Measurements from ENCODE around the gene CXADR.

Gene CXADR

GRCh38 chr21:17580319-17580718 lies 67.5 kb downstream of the CXADR start:
- H3K4me3 ChIP-seq: no peak overlapping the region

GRCh38 chr21:17583898-17584297 lies 71.1 kb downstream of the CXADR start:
- Histone ChIP-seq H3K27ac (no peak overlapping the region), H3K4me3 (no peak overlapping the region)

More at GRCh38 chr21:17580319-17580718, 67.5 kb downstream of the CXADR start:
- H3K27ac ChIP-seq: no peak overlapping the region

GRCh38 chr21:17585875-17586450 lies 73.1 kb downstream of the CXADR start:
- H3K27ac ChIP-seq: no peak overlapping the region
- H3K4me3 ChIP-seq: no peak overlapping the region

GRCh38 chr21:17590430-17590829 lies 77.6 kb downstream of the CXADR start:
- H3K4me3 ChIP-seq: no peak overlapping the region
- H3K27ac ChIP-seq: no peak overlapping the region

- Histone ChIP-seq H3K27ac (no peak overlapping the region), H3K4me3 (no peak overlapping the region)
Observed at GRCh38 chr21:17597680-17598079, 84.8 kb downstream of the CXADR start.

- no peak overlapping the region for H3K4me3 ChIP-seq
- peak overlapping the region in 1 of 21 experiments; percentile 53 for H3K27ac ChIP-seq
Observed at GRCh38 chr21:17598437-17598836, 85.6 kb downstream of the CXADR start.

GRCh38 chr21:17602874-17603273 lies 90.0 kb downstream of the CXADR start:
- no peak overlapping the region for H3K27ac ChIP-seq
- H3K4me3 ChIP-seq: no peak overlapping the region

GRCh38 chr21:17607684-17608083 lies 94.8 kb downstream of the CXADR start:
- Histone ChIP-seq H3K4me3 (no peak overlapping the region), H3K27ac (peak overlapping the region in 3 of 21 experiments; percentile 4 to 25 (median 11))

GRCh38 chr21:17609681-17610080 lies 96.8 kb downstream of the CXADR start:
- H3K27ac ChIP-seq: no peak overlapping the region
- H3K4me3 ChIP-seq: no peak overlapping the region

GRCh38 chr21:17610911-17611310 lies 98.1 kb downstream of the CXADR start:
- peak overlapping the region in 19 of 21 experiments; percentile 41 to 97 (median 94) for H3K27ac ChIP-seq
- peak overlapping the region; percentile 77 to 94 (median 87) for H3K4me3 ChIP-seq

- Histone ChIP-seq H3K27ac (peak overlapping the region; percentile 55 to 97 (median 92)), H3K4me3 (peak overlapping the region; percentile 77 to 94 (median 87))
Observed at GRCh38 chr21:17611414-17612022, 98.7 kb downstream of the CXADR start.

GRCh38 chr21:17612023-17612564 lies 99.3 kb downstream of the CXADR start:
- H3K27ac ChIP-seq: peak overlapping the region; percentile 55 to 97 (median 92)

GRCh38 chr21:17612565-17613241 lies 99.9 kb downstream of the CXADR start, which contains the start of gene BTG3:
Gene BTG3, minus strand, starts transcription at chr21:17612901. Its CDS starts 3,757 bp downstream, at chr21:17609144.
- peak within 1 kb of the TSS; percentile 77 to 94 (median 87) for H3K4me3 ChIP-seq
- peak within 1 kb of the TSS; percentile 61 to 97 (median 92) for H3K27ac ChIP-seq

More at GRCh38 chr21:17612023-17612564, 99.3 kb downstream of the CXADR start:
- H3K4me3 ChIP-seq: peak overlapping the region; percentile 77 to 94 (median 87)

- Histone ChIP-seq H3K27ac (peak overlapping the region; percentile 54 to 97 (median 92)), H3K4me3 (peak overlapping the region; percentile 77 to 94 (median 87))
Observed at GRCh38 chr21:17613242-17613676, 100.4 kb downstream of the CXADR start.

- Histone ChIP-seq H3K27ac (no peak overlapping the region), H3K4me3 (no peak overlapping the region)
Observed at GRCh38 chr21:17616831-17617230, 104.0 kb downstream of the CXADR start.

GRCh38 chr21:17622018-17622417 lies 109.2 kb downstream of the CXADR start:
- H3K27ac ChIP-seq: no peak overlapping the region
- no peak overlapping the region for H3K4me3 ChIP-seq

GRCh38 chr21:17631195-17631594 lies 118.4 kb downstream of the CXADR start:
- Histone ChIP-seq H3K4me3 (no peak overlapping the region), H3K27ac (no peak overlapping the region)

GRCh38 chr21:17636711-17637110 lies 123.9 kb downstream of the CXADR start:
- Histone ChIP-seq H3K4me3 (no peak overlapping the region), H3K27ac (no peak overlapping the region)

- no peak overlapping the region for H3K27ac ChIP-seq
Observed at GRCh38 chr21:17640821-17641220, 128.0 kb downstream of the CXADR start.

More at GRCh38 chr21:17640821-17641220, 128.0 kb downstream of the CXADR start:
- no peak overlapping the region for H3K4me3 ChIP-seq

All from skin epidermis (tissue), 12 donors.